Thyroid gland (tissue), 4 donors: ENCODE results near the gene PPFIA4.

Experiments
- POLR2A ChIP-seq, 2 donors: fragments of 450-650 bp; IDR thresholded peaks; one replicate each; pipeline ENCODE4 v1.6.1; 2017; ENCODE audit warnings: antibody characterized with exemption in 2 of 2, mild to moderate bottlenecking in 2 of 2, moderate library complexity in 1 of 2
- TF ChIP-seq, protein P1 (sequence below), 6 experiments: fragments of 200-600 bp in 3 of 6; fragments of 450-650 bp in 3 of 6; sonication (generic) in 3 of 6; IDR thresholded peaks; one replicate each; pipeline ENCODE4 v1.5.1; 2016 to 2019; ENCODE audit warnings: antibody characterized with exemption in 6 of 6, mild to moderate bottlenecking in 2 of 6, inconsistent platforms in 1 of 6, moderate library complexity in 1 of 6

- TF ChIP-seq, protein P1, sequence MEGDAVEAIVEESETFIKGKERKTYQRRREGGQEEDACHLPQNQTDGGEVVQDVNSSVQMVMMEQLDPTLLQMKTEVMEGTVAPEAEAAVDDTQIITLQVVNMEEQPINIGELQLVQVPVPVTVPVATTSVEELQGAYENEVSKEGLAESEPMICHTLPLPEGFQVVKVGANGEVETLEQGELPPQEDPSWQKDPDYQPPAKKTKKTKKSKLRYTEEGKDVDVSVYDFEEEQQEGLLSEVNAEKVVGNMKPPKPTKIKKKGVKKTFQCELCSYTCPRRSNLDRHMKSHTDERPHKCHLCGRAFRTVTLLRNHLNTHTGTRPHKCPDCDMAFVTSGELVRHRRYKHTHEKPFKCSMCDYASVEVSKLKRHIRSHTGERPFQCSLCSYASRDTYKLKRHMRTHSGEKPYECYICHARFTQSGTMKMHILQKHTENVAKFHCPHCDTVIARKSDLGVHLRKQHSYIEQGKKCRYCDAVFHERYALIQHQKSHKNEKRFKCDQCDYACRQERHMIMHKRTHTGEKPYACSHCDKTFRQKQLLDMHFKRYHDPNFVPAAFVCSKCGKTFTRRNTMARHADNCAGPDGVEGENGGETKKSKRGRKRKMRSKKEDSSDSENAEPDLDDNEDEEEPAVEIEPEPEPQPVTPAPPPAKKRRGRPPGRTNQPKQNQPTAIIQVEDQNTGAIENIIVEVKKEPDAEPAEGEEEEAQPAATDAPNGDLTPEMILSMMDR (IDR thresholded peaks at IDR 0.05), result no peak
- no peak for TF ChIP-seq POLR2A (IDR thresholded peaks at IDR 0.05)
Observed at GRCh38 chr1:203002951-203003350, 23.3 kb upstream of the PPFIA4 start.
